Cardiac septum (tissue), 1 donor: ENCODE data around the gene RHOT2. TPM values are rescaled to one million over a fixed set of nuclear protein-coding genes. Genes with fewer than 3 reads are reported as not detected.

Experiments used
- DNase-seq: peaks from one replicate; pipeline ENCODE4 v3.0.0-alpha.2; 2020; ENCODE audit warnings: low spot score
- intact Hi-C: fragments of 100-400 bp; cut with DNase I; formaldehyde crosslinking; loops from one replicate; pipeline ENCODE4 v1.14.0; 2022
- total RNA-seq: library from RNA; stranded (reverse); fragmentation: NEBNext Ultra II Directional; extraction: Animal tissue kit (Norgen Biotek cat#: 25700); gene quantifications from one replicate; pipeline ENCODE4 v1.2.1, GENCODE V29; 2021
- donor health status: DM: no; HTN: no; CAD: no.

The RHOT2 gene
- total RNA-seq, 1 donor from 2014 or later = 102 TPM

- no peak for DNase-seq
- intact Hi-C loops = no loop called here
Observed at GRCh38 chr16:645852-646678, 21.9 kb upstream of the RHOT2 start.

DNA sequence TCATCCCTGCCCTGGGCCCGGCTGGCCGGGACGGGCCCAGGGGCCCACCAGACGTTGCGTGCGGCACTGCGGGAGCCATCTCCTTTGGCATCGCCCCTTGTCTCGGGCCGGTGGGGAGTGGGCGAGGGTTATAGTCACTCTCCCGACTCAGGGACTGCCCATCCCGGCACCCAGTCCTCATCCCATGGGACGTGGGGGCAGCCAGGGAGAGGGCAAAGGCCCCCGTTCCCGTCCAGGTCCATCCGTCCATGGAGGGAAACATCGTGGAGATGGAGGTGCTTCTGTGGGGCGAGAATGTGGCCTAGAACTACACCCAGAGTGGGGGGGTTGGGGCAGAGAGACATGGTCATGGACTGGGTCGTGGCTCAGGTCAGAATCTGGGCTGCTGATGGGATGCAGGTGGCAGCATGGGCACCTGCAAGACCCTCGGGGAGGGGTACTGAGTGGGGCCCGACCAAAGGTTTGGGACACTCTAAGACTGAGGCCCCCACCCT, 21.2 kb upstream of the RHOT2 start:
- DNase-seq = no peak
- intact Hi-C loops = no loop called here

GRCh38 chr16:647173-647902, 20.6 kb upstream of the RHOT2 start:
- no peak for DNase-seq
- intact Hi-C loops = no loop called here

DNA sequence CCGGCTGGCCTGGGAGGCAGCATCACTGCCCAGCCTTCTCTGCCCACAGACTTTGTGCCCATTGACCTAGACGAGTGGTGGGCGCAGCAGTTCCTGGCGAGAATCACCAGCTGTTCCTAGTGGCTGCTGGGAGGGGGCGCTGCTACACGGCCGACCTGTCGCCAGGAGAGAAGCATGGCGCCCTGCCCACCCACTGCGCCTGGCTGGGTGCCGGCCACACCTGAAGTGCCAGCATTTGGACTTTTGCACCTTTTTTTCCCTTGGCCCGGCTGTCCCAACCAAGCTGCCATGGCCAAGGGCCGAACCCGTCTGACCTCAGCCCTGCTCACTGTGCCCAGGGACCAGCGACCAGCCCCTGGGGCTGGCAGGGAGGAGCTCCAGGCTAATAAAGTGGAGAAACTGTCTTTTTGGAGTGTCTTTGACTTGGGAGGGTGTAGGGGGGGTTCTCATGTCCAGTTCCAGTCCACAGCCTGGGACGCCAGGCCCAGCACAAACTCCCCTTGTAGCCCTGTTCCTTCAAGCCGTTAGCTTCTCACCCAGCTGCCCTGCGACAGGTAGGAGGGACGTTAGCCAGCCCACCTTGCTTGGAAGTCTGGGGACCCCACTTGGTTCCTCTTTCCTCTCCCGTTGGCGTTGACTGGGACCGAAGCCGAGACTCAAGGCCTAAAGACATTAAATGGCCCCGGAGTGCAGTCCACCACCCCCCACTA, 19.7 kb upstream of the RHOT2 start:
- DNase-seq = no peak
- intact Hi-C loops = no loop called here

DNA sequence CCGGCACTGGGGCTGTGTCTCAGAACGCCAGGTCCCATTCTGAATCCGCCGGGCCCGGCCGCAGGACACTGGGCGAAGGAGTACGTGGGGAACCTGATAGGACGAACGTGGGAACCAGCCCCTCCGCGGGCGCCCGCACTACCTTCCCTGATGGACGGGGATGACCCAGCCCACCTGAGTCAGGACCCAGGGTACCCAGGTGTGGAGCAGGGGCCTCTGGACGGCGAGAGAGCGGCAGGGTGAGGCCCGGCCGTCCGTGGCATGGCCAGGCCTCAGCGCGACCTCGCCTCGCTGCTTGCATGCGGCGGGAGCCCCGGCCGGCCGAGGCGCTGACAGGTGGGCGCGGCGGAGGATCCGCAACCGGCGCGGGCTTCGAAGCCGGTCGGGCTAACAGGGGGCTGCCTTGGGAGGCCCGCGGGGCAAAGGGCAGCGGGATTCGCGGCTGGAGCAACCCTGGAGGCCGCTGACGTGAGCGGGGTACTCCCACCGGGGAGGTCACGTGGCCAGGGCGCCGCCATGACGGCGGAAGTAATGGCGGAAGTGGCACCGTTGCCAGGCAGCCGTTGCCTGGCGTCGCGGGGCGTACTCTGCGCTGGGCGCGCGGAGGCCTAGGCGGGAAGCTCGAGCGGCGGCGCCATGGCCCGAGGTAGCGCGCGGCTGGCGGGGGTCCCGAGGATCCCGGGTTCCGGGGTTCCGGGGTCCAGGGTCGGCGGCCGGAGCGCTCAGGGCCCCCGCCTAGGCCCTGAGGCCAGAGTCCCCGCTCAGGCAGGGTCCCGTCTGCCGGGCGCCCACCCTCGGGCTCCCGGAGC, 18.9 kb upstream of the RHOT2 start, which contains the start of gene WDR90:
Gene WDR90, plus strand, starts transcription at position 585 of the 809 bp plus-strand sequence. Its CDS starts 52 bp downstream, at position 637.
- peak; percentile 96 for DNase-seq
- intact Hi-C loops = no loop called here

GRCh38 chr16:649631-650030, 18.3 kb upstream of the RHOT2 start:
- intact Hi-C loops = no loop called here
- DNase-seq = no peak

DNA sequence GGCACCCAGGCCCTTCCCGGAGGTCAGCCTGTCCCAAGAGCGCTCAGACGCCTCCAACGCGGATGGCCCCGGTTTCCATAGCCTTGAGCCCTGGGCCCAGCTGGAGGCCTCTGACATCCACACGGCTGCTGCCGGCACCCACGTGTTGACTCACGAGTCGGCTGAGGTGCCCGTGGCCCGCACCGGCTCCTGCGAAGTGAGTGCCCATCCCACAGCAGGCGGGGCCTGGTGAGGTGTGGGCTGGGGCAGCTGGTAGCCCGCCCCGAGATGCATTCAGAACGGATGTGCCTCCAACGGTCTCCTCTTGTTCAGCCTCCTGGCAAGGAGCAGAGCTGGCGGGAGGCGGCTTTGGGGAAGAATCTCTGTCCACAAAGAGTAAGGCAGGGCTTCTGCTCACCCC, 16.1 kb upstream of the RHOT2 start:
- intact Hi-C loops = no loop called here
- DNase-seq = no peak

GRCh38 chr16:652454-653305, 15.3 kb upstream of the RHOT2 start:
- DNase-seq = no peak
- intact Hi-C loops = no loop called here

- no peak for DNase-seq
- intact Hi-C loops = no loop called here
Observed at GRCh38 chr16:654034-654433, 13.9 kb upstream of the RHOT2 start.

GRCh38 chr16:657487-657886, 10.4 kb upstream of the RHOT2 start:
- intact Hi-C loops = no loop called here

DNA sequence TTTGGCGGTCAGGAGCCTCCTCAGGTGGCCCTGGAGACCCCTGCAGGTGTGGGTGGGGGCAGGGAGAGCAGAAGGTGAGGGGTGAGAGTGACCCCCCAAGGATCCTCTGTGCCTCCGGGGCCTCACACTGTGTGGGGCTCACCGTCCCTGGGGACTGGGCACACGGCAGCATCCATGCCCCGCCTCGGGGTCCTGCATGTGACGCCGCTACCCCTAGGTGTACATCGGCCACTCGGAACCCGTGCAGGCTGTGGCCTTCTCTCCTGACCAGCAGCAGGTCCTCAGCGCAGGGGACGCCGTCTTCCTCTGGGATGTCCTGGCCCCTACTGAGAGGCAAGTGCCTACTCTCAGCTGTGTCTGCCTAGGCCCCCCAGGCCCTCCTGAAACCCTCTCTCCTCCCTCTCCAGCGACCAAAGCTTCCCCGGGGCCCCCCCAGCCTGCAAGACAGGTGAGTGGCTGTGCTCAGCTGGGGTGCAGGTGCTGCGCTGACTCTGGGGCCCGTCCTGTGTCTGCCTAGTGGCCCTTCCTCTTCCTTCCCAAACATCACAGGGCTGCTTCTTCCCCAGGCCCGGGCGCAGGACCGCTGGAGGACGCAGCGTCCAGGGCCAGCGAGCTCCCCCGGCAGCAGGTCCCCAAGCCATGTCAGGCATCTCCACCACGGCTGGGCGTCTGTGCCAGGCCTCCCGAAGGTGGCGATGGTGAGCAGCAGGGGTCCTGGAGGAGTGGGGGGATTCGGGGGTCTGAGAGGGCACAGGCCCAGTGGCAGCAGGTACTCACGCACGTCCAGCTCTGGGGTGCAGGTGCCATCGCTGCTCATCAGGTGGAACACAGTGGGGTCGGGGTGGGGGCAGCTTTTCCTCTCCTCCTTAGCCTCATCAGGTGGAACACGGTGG, 9.0 kb upstream of the RHOT2 start:
- intact Hi-C loops = no loop called here
- DNase-seq = no peak

More at GRCh38 chr16:657487-657886, 10.4 kb upstream of the RHOT2 start:
- no peak for DNase-seq

DNA sequence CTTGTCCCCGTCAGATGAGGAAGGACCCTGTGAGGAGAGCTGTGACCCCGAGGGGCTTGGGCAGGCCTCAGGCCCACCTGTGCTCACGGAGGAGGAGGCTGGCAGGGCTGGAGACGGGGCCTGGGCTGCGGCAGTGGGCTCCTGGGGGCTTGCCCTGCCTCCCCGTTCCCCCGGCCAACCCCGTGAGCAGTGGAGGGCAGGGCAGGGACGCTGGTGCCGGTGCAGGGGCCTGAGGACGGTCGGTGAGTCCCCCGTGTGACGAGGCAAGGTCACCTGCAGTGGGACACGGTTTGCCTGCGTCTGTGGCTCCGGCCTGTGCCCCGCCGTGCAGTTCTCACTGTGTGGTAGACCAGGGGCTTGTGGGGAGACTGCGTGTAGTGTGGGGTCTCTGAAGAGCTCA, 8.3 kb upstream of the RHOT2 start:
- intact Hi-C loops = loop anchor here (2.0 to 5.0 kb wide), 2 partner anchors 19 to 72 kb away; partner anchors contain the start of gene MCRIP2
- DNase-seq = no peak

DNA sequence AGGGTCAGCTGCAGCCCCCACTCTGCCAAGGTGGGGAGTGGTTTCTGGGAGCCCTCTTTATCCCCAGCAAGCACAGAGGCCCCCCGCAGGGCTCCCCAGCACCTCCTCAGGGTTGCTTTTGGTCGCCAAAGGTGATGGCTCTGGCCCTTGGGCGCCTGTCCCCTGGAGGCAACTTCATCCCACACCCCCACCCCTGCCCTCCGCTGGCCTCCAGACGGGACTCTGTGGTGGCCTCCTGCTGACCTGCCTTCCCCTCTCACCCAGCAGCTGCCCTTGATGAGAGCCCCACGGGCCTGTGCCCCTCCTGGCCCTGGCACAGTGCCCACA, 7.8 kb upstream of the RHOT2 start:
- intact Hi-C loops = loop anchor here (2.0 to 5.0 kb wide), 2 partner anchors 19 to 73 kb away; partner anchors contain the start of gene MCRIP2
- DNase-seq = no peak

DNA sequence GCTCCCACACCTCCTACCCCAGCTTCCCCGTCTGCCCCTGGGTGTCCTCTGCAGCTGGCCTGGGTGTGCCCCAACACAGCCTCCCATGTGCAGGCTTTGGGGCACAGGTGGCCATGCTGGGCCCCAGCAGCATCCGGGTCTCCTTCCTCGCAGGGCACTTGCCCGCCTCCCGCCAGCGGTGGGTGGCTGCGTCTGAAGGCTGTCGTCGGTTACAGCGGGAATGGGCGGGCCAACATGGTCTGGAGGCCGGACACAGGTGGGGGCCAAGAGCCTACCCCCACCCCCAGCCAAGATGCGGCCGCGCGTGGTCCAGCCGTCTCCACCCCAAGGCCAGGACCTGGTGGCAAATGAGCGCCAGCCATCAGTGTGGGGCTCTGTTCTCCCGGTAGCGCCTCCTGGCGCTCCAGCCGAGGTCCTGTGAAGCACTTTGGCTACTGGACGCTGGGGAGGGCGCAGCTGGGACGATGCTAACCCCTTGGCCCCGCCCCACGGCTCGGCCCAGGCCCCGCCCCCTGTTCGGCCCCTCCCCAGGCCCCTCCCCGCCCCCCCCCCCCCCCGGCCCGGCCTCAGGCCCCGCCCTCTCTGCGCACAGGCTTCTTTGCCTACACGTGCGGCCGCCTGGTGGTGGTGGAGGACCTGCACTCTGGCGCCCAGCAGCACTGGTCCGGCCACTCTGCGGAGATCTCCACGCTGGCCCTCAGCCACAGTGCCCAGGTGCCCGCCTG, 7.3 kb upstream of the RHOT2 start:
- peak; percentile 92 for DNase-seq
- intact Hi-C loops = loop anchor here (2.0 to 5.0 kb wide), 2 partner anchors 20 to 73 kb away; partner anchors contain the start of gene MCRIP2

DNA sequence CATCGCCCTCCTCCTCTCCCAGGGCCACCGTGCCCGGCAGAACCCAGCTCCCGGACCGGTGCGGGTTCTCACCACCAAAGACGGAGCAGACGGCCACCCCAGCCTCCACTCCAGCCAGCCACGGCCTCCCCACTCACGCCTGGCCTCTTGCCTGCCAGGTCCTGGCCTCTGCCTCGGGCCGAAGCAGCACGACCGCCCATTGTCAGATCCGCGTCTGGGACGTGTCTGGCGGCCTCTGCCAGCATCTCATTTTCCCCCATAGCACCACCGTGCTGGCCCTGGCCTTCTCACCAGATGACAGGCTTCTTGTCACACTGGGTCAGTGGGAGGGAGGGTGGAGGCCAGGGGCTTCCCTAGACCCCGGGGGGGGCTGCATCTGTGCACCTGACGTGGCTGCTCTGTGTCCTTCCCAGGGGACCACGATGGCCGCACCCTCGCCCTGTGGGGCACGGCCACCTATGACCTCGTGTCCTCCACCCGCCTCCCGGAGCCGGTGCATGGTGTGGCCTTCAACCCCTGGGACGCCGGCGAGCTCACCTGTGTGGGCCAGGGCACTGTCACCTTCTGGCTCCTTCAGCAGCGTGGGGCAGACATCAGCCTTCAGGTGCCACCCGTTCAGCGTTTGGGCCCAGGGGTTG, 6.6 kb upstream of the RHOT2 start:
- intact Hi-C loops = loop anchor here (2.0 to 5.0 kb wide), 2 partner anchors 21 to 74 kb away; partner anchors contain the start of gene MCRIP2
- DNase-seq = no peak

GRCh38 chr16:662095-662494, 5.8 kb upstream of the RHOT2 start:
- intact Hi-C loops = loop anchor here (5.0 kb wide), 1 partner anchor 75 kb away; no protein-coding TSS in a partner anchor
- DNase-seq = no peak
